HG03442 (cell line): ENCODE results near the gene MCEE.
"Not testable (repeated sequence)": the region's sequence is repeated elsewhere in the genome, so short reads cannot be mapped to it uniquely, and the experiment has no call there.

ENCODE experiments used
- ATAC-seq: cut with Tn5 transposase; IDR thresholded peaks from one replicate; pipeline ENCODE4 v1.9.1; 2021; ENCODE audit warnings: mild to moderate bottlenecking, moderate library complexity; ENCODE audit not compliant: unreplicated experiment

Gene MCEE

DNA sequence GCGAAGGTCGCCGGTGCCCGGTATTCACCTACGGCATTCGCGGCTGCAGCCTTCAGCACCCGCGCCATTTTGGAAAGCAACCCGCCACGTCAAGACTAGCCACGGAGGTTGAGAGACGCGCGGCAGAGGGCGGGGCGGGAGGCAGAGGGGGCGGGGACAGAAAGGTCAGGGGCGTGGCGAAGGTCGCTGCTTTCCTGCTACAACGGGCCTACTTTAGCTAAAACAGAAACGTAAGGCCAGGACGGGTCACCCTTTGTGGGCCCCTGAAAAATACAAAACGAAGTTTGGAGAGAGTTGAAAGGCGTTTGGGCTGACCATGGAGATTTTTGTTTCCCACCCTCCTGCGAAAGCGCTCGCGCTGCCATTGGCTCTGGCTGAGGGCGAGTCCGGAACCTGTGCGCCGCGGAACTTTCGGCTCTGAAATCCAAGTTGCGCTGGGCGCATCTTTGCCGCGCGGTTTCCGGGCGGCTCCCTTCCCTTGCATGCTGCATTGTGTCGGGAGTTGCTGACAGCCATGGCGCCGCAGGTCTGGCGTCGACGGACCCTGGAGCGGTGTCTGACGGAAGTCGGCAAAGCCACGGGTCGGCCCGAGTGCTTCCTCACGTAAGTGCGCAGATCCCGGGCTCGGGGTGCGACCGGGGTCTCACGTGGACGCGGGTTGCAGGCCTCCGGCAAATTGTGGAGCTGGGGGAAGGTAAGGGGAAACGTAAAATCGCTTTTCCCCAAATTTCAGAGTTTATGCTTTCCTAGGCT lies at the start of gene MCEE, which contains the start of gene MPHOSPH10:
Gene MCEE (minus strand): TSS at position 78 of the 753 bp plus-strand sequence. CDS start 10 bp downstream, at position 68.
Gene MPHOSPH10 (plus strand): TSS at position 483 of the 753 bp plus-strand sequence. CDS start 32 bp downstream, at position 515.
- ATAC-seq, result peak; percentile 83

DNA sequence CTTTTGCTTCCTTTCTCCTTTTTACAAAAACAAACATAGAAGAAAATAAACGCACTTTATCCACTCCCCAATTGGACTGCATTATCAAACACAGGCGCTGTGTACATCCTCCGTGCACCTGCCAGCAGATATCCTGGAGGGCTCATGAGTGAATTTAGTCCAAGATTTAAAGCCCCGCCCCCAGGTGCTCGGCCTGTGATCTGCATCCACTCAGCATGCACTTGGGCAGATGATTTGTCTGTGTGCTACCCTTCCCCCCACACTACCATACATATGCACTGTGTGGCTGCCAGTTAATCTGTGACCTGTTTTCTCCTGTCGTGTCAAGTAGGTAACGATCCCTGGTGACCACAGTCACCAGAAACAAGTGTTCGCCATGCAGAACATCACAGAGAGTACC lies 48.8 kb upstream of the MCEE start:
- not testable (repeated sequence) for ATAC-seq

DNA sequence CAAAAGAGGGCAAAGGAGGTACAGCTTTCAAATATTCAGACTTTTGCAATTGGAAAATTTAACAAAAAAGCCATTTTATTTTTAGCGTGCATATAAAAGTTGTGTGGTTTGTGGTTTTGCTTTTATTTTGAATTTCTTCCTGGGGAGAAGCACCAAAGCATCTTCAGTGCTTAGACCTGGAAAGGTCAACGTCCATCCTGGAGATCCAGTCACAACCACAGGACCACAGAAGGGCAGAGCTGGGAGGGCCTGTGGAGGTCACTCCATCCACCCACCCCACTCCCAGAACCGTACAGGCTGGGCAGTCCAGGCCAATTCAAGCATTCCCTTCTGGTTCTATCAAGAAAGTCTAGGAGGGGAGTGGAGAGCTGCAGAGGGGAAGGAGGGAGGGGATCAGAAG lies 44.2 kb upstream of the MCEE start:
- ATAC-seq, result no peak

DNA sequence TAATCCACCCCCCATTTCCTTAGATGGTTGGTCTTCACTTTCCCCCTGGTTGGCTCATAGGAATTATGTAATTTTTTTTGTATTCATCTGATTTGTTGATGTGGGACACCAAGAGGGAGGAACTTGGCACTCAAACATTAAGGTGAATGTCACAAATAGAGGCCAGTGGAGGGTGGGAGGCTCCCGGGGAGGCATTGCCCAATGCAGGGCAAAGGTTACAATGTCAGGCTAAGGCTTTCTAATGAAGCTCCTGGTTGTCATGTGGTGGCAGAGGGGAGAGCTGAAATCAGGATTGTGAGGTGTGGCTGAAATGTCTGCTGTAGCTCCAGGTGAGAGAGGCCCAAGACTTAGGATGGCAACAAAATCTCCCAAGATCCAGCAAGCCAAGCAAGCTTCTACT lies 43.1 kb upstream of the MCEE start:
- ATAC-seq, result no peak

- ATAC-seq, result no peak
Measured at GRCh38 chr2:71166812-71167211, 36.8 kb upstream of the MCEE start.

- ATAC-seq, result no peak
Measured at GRCh38 chr2:71157124-71157793, 27.2 kb upstream of the MCEE start.

- no peak for ATAC-seq
Measured at GRCh38 chr2:71156573-71156972, 26.5 kb upstream of the MCEE start.

- no peak for ATAC-seq
Measured at GRCh38 chr2:71155846-71156245, 25.8 kb upstream of the MCEE start.

DNA sequence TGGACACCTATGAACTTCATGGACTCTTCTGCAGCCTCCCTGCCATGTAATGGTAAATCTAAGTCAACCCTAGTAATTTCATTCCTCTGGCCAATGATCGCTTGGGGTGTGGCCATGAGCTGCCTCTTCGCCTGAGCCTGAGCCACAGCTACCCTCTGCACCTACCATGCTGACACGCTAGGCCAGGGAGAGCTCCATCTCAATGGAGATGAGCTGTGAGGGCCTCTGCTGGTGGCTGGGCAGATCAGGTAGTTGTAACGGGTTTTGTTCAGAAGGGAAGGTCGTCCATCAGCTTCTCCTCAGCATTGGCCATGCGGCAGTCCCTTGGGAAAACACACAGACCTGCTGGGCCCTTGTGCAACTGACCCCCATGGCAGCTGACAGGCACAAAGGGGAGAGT lies 24.8 kb upstream of the MCEE start:
- peak; percentile 83 for ATAC-seq

DNA sequence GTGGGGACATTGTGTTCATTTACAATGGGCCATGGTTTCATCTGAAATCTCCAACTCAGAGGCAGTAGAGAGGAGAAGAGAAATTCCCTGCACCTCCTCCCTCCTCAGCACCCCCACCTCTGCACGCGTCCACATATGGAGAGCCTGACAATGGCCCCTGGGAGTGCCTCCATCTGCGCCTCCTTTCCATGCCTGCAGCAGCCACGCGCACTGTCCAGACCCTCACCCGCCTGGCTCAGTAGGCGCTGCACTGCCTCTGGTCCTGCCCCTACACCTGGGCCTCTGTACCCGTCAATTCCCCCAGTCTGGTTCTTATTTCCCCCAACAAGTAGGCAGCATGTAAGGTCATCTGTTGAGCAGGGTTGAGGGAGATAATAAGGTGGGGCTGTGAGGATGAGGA lies 24.2 kb upstream of the MCEE start:
- ATAC-seq, result no peak

- ATAC-seq, result no peak
Measured at GRCh38 chr2:71153585-71154224, 23.7 kb upstream of the MCEE start.

GRCh38 chr2:71151620-71152019 lies 21.6 kb upstream of the MCEE start:
- no peak for ATAC-seq

DNA sequence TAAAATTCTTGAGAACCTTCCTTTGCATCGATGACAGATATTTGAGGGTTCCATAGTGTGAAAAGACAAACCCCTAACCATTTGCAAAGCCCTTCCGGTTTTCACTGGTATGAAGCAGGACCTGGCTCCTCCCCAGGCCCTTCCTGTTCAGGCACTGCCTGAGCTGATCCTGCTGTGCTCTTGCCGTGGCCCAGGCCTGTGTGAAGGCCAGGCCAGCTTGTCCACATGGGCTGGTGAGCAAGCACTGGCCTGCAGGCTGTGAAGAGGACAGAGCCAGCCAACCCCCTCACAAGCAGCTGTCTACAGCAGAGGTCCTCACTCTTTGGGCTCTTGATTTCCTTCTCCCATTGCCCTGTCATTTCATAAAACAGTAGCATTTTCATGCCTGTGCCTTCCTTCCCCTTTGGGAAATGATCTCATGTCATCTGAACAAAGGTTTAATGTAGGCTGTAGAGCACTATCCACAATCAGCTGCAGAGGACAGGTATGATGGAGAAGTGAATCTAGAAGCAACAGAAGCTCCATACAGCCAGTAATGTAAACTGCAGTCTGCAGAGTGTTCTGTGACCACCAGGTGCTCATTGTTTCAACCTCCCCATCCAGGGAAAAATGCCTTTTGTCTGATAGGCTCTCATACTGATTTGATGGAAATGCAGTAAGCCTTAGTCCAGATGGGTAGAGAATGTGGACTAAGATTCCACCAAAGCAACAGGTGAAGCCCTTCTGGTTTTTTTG lies 20.2 kb upstream of the MCEE start:
- no peak for ATAC-seq

- no peak for ATAC-seq
Measured at GRCh38 chr2:71148506-71149063, 18.6 kb upstream of the MCEE start.

GRCh38 chr2:71143782-71144181 lies 13.8 kb upstream of the MCEE start:
- no peak for ATAC-seq

DNA sequence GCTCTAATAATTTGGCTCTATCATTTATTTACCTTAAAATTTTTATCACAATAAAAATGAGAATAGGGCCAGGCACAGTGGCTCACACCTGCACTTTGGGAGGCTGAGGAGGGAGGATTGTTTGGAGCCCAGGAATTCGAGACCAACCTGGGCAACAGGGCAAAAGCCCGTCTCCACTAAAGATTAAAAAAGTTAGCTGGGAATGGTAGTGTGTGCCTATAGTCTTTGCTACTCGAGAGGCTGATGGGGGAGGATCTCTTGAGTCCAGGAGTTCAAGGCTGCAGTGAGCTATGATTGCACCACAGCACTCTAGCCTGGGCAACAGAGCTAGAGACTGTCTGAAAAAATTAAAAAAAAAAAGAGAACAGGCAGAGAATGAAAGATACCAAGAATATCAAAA lies 6.1 kb upstream of the MCEE start:
- no peak for ATAC-seq

DNA sequence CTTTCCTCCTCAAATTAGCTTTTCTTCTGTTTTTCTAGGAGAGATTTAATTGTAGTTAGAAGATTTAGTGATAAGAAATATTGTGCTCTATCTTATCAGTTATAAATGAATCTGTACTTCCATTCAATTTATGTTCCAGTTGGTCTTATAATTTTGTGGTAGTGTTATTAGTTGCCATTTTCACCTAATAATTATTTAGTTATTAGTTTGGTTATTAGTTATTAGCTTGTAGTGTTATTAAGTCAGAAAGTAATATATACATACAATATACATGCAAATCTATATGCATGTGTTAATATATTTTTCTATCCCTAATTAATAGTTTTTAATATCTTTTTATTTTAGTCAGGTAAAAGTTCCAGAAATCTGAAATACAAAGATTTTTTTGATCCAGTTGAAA lies 3.6 kb upstream of the MCEE start:
- no peak for ATAC-seq

DNA sequence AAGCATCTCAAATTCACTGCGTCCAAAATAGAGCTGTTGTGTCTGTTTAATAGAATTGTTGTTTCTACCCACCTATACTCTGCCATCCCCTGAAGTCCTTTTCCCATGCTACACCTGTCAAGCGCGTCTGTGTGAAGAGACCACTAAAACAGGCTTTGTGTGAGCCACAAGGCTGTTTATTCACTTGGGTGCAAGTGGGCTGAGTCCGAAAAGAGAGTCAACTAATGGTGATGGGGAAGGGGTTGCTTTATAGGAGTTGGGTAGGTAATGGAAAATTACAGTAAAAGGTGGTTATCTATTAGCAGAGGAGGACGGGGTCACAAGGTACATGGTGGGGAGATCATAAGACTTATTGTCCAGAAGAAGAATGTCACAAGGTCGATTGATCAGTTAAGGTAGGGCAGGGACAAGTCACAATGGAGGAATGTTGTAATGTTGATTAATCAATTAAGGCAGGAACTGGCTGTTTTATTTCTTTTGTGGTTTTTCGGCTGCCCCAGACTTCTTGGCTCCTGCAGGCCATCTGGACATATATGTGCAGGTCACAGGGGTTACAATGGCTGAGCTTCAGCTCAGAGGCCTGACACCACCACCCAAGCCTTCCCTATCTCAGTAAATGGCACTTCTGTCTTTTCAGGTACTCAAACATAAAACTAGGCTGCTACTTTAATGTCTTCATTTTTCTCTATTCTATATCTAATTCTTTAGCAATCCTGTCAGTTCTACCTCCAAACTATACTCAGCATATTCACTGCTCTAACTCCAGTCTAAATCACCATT lies 1.5 kb upstream of the MCEE start:
- ATAC-seq, result not testable (repeated sequence)

GRCh38 chr2:71130905-71131244 lies 846 bp upstream of the MCEE start:
- ATAC-seq, result peak; percentile 20

GRCh38 chr2:71129902-71130151 lies 202 bp downstream of the MCEE start:
- ATAC-seq, result peak; percentile 27
